Sigmoid colon (tissue), 7 donors: ENCODE results near the gene NTHL1. TPM values are rescaled to one million over a fixed set of nuclear protein-coding genes. Genes with fewer than 3 reads are reported as not detected.

Experiments used
- DNase-seq: peaks from one replicate; pipeline ENCODE4 v3.0.0-alpha.2; 2019
- H3K27ac ChIP-seq, 4 donors: fragments of 200-600 bp; sonication (generic); one replicate each; pipeline ENCODE4 v1.5.1; 2016 to 2019; ENCODE audit warnings: mild to moderate bottlenecking in 1 of 4
- H3K27me3 ChIP-seq, 3 donors: fragments of 200-600 bp; sonication (generic); one replicate each; pipeline ENCODE4 v1.5.1; 2019; ENCODE audit warnings: mild to moderate bottlenecking in 1 of 3
- H3K36me3 ChIP-seq, 4 donors: fragments of 200-600 bp; sonication (generic); one replicate each; pipeline ENCODE4 v1.5.1; 2016 to 2019
- H3K4me1 ChIP-seq, 4 donors: fragments of 200-600 bp; sonication (generic); one replicate each; pipeline ENCODE4 v1.5.1; 2017 to 2019
- H3K4me3 ChIP-seq, 4 donors: fragments of 200-600 bp; sonication (generic); one replicate each; pipeline ENCODE4 v1.5.1; 2017 to 2019; ENCODE audit warnings: mild to moderate bottlenecking in 2 of 4, moderate library complexity in 1 of 4
- H3K9me3 ChIP-seq, 4 donors: fragments of 200-600 bp in 3 of 4; sonication (generic) in 3 of 4; one replicate each; pipeline versions ENCODE4 v1.5.1 to v1.6.1; 2013 to 2019
- CTCF ChIP-seq, 4 experiments: fragments of 450-650 bp in 3 of 4; fragments of 200-600 bp in 1 of 4; IDR thresholded peaks; one replicate each; pipeline ENCODE4 v1.5.1; 2016 to 2019; ENCODE audit warnings: antibody characterized with exemption in 4 of 4, mild to moderate bottlenecking in 3 of 4, moderate library complexity in 2 of 4
- EP300 ChIP-seq, 4 donors: sonication (generic); formaldehyde crosslinking; IDR thresholded peaks; one replicate each; pipeline ENCODE4 v1.6.1; 2017; ENCODE audit warnings: antibody characterized with exemption in 4 of 4
- POLR2A ChIP-seq, 2 donors: fragments of 450-650 bp; IDR thresholded peaks; one replicate each; pipeline ENCODE4 v1.6.1; 2016; ENCODE audit warnings: antibody characterized with exemption in 2 of 2, mild to moderate bottlenecking in 2 of 2, moderate library complexity in 2 of 2
- POLR2AphosphoS5 ChIP-seq, 4 donors: sonication (generic); formaldehyde crosslinking; IDR thresholded peaks; one replicate each; pipeline ENCODE4 v1.6.1; 2017; ENCODE audit warnings: antibody characterized with exemption in 4 of 4
- WGBS, 2 donors: extraction: QIAGEN DNeasy Blood & Tissue Kit; methylation state at CpG; one replicate each; pipeline ENCODE4 v1.1.7; 2013; 5-methylcytosine and 5-hydroxymethylcytosine counted together
- intact Hi-C: fragments of 100-400 bp; cut with DNase I; formaldehyde crosslinking; loops from one replicate; pipeline ENCODE4 v1.15.1; 2023
- polyA plus RNA-seq, 3 donors: library from polyadenylated mRNA; stranded (reverse); fragments of 200-250 nt; gene quantifications; one replicate each; pipeline ENCODE4 v1.2.3, GENCODE V29; 2013
- total RNA-seq, 4 donors: library from RNA; depleted of rRNA; stranded (reverse); fragments of >200 nt; gene quantifications; one replicate each; pipeline ENCODE4 v1.1.0, GENCODE V29; 2016
- donor health status: healthy with polysubstance abuse.
- donor health status: Bipolar disorder and iron deficiency.
- donor health status: healthy.

Gene NTHL1
- total and polyA plus RNA-seq, 7 donors = 18.4 to 44.5 (median 28.5) TPM

DNA sequence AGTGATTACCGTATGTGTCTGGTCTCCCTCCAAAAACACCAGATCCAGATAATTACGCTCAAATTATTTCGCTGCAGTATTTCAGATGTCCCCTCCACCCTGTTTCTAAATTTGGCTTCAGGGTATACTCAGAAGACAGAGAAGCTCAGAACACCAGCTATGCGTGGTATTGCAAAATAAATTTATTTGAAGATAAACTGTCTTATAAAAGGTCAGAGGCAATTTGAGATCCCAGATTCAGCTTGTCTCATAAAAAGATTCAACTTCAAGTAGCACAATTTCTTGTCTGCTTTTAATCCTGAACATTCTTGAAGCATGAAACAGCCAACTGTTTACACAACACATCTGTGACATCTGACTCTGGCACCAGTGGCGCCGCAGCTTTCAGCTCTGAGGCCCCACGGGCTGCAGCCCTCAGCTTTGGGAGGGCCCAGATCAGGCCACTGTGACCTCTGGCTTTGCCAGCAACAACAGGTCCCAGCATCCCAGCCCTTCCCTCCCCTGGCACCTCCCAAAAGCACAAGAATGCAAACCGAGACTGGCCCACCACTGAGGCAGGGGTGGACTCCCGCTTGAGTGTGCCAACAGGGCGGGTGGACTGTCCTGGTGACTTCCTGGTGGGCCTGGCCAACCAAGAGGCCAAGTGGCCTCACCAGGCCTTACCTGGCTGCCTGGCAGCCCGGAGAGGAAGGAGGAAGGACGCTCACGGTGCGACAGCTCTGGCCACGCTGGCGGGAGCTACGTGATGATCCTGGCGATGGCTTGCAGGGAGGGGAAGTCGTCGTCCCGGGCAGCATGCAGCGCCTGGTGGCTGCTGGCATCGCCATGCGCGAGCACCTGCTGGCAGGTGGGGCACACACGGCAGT is 49.9 kb downstream of the NTHL1 start:
- intact Hi-C loops = no loop called here
- TF ChIP-seq EP300 (IDR thresholded peaks at IDR 0.05) (no peak), POLR2AphosphoS5 (IDR thresholded peaks at IDR 0.05) (no peak), POLR2A (IDR thresholded peaks at IDR 0.05) (no peak), CTCF (IDR thresholded peaks at IDR 0.05) (no peak)
- H3K27ac ChIP-seq = peak overlapping the region in 2 of 4 donors; percentile 31 to 68
- WGBS, 2 donors = 80 to 85% methylated on average over 26 of the region's 26 CpGs
- no peak for DNase-seq
- peaks cover 0 to 9% (median under 1%) of the 10 kb centered on the region in 4 donors for H3K4me1 ChIP-seq
- peaks cover 0 to 8% (median 6%) of the 10 kb centered on the region in 3 donors for H3K27me3 ChIP-seq
- peaks cover 36 to 57% (median 45%) of the 10 kb centered on the region in 4 donors for H3K36me3 ChIP-seq
- H3K9me3 ChIP-seq = no peaks in the 10 kb centered on the region
- no peak overlapping the region for H3K4me3 ChIP-seq

DNA sequence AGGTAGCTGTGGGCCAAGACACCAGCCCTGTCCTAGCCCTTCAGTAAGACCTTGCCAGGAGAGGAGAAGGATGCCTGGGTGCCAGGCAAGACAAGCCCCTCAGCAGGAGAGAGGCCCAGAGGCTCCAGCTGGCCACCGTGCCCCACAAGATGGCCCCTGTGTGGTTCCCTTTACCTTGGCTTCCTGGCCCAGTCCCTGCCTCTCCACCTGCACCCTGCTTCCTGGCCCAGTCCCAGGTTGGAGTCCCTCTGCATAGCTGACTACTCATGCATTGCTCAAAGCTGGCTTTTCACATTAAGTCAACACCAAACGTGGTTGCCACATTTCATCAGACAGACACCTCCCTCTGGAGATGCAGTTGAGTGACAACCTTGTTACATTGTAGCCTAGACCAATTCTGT is 53.9 kb downstream of the NTHL1 start:
- H3K9me3 ChIP-seq = no peaks in the 10 kb centered on the region
- no peak overlapping the region for H3K27ac ChIP-seq
- DNase-seq = no peak
- peaks cover 4 to 18% (median 9%) of the 10 kb centered on the region in 4 donors for H3K36me3 ChIP-seq
- peaks cover 37 to 47% (median 45%) of the 10 kb centered on the region in 3 donors for H3K27me3 ChIP-seq
- H3K4me1 ChIP-seq = peaks cover 0 to 34% (median 29%) of the 10 kb centered on the region in 4 donors
- no peak for TF ChIP-seq EP300 (IDR thresholded peaks at IDR 0.05)
- TF ChIP-seq CTCF (IDR thresholded peaks at IDR 0.05) = no peak
- no peak for TF ChIP-seq POLR2AphosphoS5 (IDR thresholded peaks at IDR 0.05)
- TF ChIP-seq POLR2A (IDR thresholded peaks at IDR 0.05) = no peak
- intact Hi-C loops = no loop called here
- WGBS, 2 donors = 50% methylated on average over 2 of the region's 2 CpGs
- no peak overlapping the region for H3K4me3 ChIP-seq

GRCh38 chr16:1992704-1993317 is 54.8 kb downstream of the NTHL1 start:
- TF ChIP-seq CTCF (IDR thresholded peaks at IDR 0.05) = no peak
- TF ChIP-seq EP300 (IDR thresholded peaks at IDR 0.05) = no peak
- TF ChIP-seq POLR2AphosphoS5 (IDR thresholded peaks at IDR 0.05) = no peak
- no peak for TF ChIP-seq POLR2A (IDR thresholded peaks at IDR 0.05)
- intact Hi-C loops = no loop called here
- peaks cover 0 to 8% (median under 1%) of the 10 kb centered on the region in 4 donors for H3K36me3 ChIP-seq
- no peaks in the 10 kb centered on the region for H3K9me3 ChIP-seq
- DNase-seq = no peak
- WGBS, 2 donors = 56 to 80% methylated on average over 50 of the region's 50 CpGs
- H3K27ac ChIP-seq = no peak overlapping the region
- H3K4me1 ChIP-seq = peaks cover 0 to 30% (median 29%) of the 10 kb centered on the region in 4 donors
- H3K27me3 ChIP-seq = peaks cover 37 to 50% (median 49%) of the 10 kb centered on the region in 3 donors
- H3K4me3 ChIP-seq = peak overlapping the region in 3 of 4 donors; percentile 21 to 40 (median 36)

DNA sequence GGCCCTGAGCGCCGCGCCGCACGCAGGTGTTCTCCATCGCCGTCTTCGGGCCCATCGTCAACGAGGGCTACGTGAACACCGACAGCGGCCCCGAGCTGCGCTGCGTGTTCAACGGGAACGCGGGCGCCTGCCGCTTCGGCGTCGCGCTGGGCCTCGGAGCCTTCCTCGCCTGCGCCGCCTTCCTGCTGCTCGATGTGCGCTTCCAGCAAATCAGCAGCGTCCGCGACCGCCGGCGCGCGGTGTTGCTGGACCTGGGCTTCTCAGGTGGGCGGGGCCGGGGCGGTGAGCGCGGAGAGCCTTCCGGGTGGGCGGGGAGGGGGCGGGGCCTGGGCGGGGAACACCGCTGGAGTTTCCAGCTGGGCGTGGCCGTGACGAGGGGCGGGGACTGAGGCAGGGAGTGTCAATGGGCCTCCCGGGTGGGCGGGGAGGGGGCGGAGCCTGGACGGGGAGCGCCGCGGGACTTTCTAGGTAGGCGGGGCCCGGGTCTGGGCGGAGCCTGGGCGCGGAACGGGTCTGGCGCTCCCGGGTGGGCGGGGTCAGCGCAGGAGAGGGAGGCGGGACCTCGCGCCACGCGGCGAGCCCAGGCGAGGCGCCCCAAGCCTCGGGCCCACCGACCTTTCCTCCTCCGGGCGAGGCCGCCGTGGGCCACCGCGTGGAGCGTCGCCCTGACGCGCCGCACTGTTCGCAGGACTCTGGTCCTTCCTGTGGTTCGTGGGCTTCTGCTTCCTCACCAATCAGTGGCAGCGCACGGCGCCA is 55.5 kb downstream of the NTHL1 start:
- Histone ChIP-seq H3K27ac (peak overlapping the region in 2 of 4 donors; percentile 27 to 44), H3K9me3 (no peaks in the 10 kb centered on the region), H3K4me3 (peak overlapping the region in 3 of 4 donors; percentile 21 to 40 (median 36)), H3K36me3 (peaks cover 0 to 1% (median 0%) of the 10 kb centered on the region in 4 donors), H3K4me1 (peaks cover 0 to 30% (median 28%) of the 10 kb centered on the region in 4 donors), H3K27me3 (peaks cover 37 to 50% (median 49%) of the 10 kb centered on the region in 3 donors)
- intact Hi-C loops = no loop called here
- no peak for TF ChIP-seq POLR2A (IDR thresholded peaks at IDR 0.05)
- TF ChIP-seq POLR2AphosphoS5 (IDR thresholded peaks at IDR 0.05) = peak in 3 of 4 donors; percentile 21 to 40 (median 38)
- WGBS, 2 donors = 4 to 17% methylated on average over 96 of the region's 96 CpGs
- peak; percentile 94 for DNase-seq
